Activated CD8-positive, alpha-beta memory T cell treated with anti-CD3 and anti-CD28 coated beads, Interleukin-2, amount 50 U/mL, for 4 hours (primary cell): ENCODE measurements around the gene TNK1.
"Not testable (repeated sequence)": the region's sequence is repeated elsewhere in the genome, so short reads cannot be mapped to it uniquely, and the experiment has no call there.

Source experiments
- DNase-seq: peaks from one replicate; pipeline ENCODE4 v3.0.0-alpha.2; 2020

The TNK1 gene

GRCh38 chr17:7355573-7355972, 25.3 kb upstream of the TNK1 start:
- DNase-seq, result no peak

- peak; percentile 84 for DNase-seq
These were observed 24.8 kb upstream of the TNK1 start for GRCh38 chr17:7356072-7356549.

- DNase-seq, result no peak
These were observed 24.1 kb upstream of the TNK1 start for GRCh38 chr17:7356756-7357155.

- no peak for DNase-seq
These were observed 23.5 kb upstream of the TNK1 start for GRCh38 chr17:7357381-7357780.

GRCh38 chr17:7361906-7362305, 19.0 kb upstream of the TNK1 start:
- DNase-seq, result no peak

GRCh38 chr17:7363311-7363710, 17.6 kb upstream of the TNK1 start:
- no peak for DNase-seq

GRCh38 chr17:7365963-7366362, 14.9 kb upstream of the TNK1 start:
- not testable (repeated sequence) for DNase-seq

- DNase-seq, result no peak
These were observed 13.8 kb upstream of the TNK1 start for GRCh38 chr17:7367083-7367482.

- no peak for DNase-seq
These were observed 12.8 kb upstream of the TNK1 start for GRCh38 chr17:7367918-7368598.

- not testable (repeated sequence) for DNase-seq
These were observed 12.3 kb upstream of the TNK1 start for GRCh38 chr17:7368599-7368994.

- DNase-seq, result no peak
These were observed 11.1 kb upstream of the TNK1 start for GRCh38 chr17:7369825-7370224.

- no peak for DNase-seq
These were observed 10.0 kb upstream of the TNK1 start for GRCh38 chr17:7370853-7371252.

- no peak for DNase-seq
These were observed 6.5 kb upstream of the TNK1 start for GRCh38 chr17:7374353-7374752.

- DNase-seq, result no peak
These were observed 1.8 kb upstream of the TNK1 start for GRCh38 chr17:7379134-7379533.

GRCh38 chr17:7380321-7380720, 568 bp upstream of the TNK1 start:
- no peak for DNase-seq

- DNase-seq, result no peak
These were observed 2.0 kb downstream of the TNK1 start for GRCh38 chr17:7382901-7383300.

- DNase-seq, result no peak
These were observed 2.5 kb downstream of the TNK1 start for GRCh38 chr17:7383371-7383741.

- peak; percentile 80 for DNase-seq
These were observed 3.0 kb downstream of the TNK1 start for GRCh38 chr17:7383742-7384488.

GRCh38 chr17:7384489-7385081, 3.7 kb downstream of the TNK1 start:
- no peak for DNase-seq

- no peak for DNase-seq
These were observed 8.0 kb downstream of the TNK1 start for GRCh38 chr17:7388856-7389255.

- no peak for DNase-seq
These were observed 9.3 kb downstream of the TNK1 start for GRCh38 chr17:7389924-7390910.

GRCh38 chr17:7391307-7391706, 10.4 kb downstream of the TNK1 start:
- no peak for DNase-seq
